Esophagus squamous epithelium (tissue), 5 donors: ENCODE data around the gene BIN1. TPM values are rescaled to one million over a fixed set of nuclear protein-coding genes. Genes with fewer than 3 reads are reported as not detected.

ENCODE experiments used
- DNase-seq: peaks from one replicate; lab custom pipeline; 2025; lab: John Stamatoyannopoulos, UW
- H3K27ac ChIP-seq, 4 donors: fragments of 200-600 bp; sonication (generic); one replicate each; pipeline ENCODE4 v1.5.1; 2016 to 2019; ENCODE audit warnings: mild to moderate bottlenecking in 1 of 4
- H3K27me3 ChIP-seq, 4 donors: fragments of 200-600 bp; sonication (generic); 1 replicate in 3 of 4; 2 replicates in 1 of 4; pipeline versions ENCODE4 v1.5.1 to v1.6.0; 2017 to 2021; ENCODE audit warnings: antibody characterized with exemption in 1 of 4
- H3K36me3 ChIP-seq, 3 donors: fragments of 200-600 bp; sonication (generic); one replicate each; pipeline ENCODE4 v1.5.1; 2016 to 2019
- H3K4me1 ChIP-seq, 3 donors: fragments of 200-600 bp; sonication (generic); one replicate each; pipeline ENCODE4 v1.5.1; 2017 to 2019
- H3K4me3 ChIP-seq, 4 donors: fragments of 200-600 bp; sonication (generic); 1 replicate in 3 of 4; 2 replicates in 1 of 4; pipeline ENCODE4 v1.5.1; 2016 to 2019; ENCODE audit warnings: mild to moderate bottlenecking in 2 of 4, moderate library complexity in 1 of 4
- H3K9me3 ChIP-seq, 3 donors: fragments of 200-600 bp; sonication (generic); one replicate each; pipeline ENCODE4 v1.5.1; 2016 to 2019
- POLR2A ChIP-seq, 4 donors: fragments of 450-650 bp; IDR thresholded peaks; one replicate each; pipeline ENCODE4 v1.6.1; 2017; ENCODE audit warnings: antibody characterized with exemption in 4 of 4, mild to moderate bottlenecking in 4 of 4, moderate library complexity in 3 of 4
- WGBS, 2 donors: methylation state at CpG; one replicate each; pipeline ENCODE4 v1.1.5; 2018; 5-methylcytosine and 5-hydroxymethylcytosine counted together
- intact Hi-C: fragments of 100-400 bp; cut with DNase I; formaldehyde crosslinking; loops from one replicate; pipeline ENCODE4 v1.15.0; 2022
- total RNA-seq, 4 donors: library from RNA; depleted of rRNA; stranded (reverse); fragments of >200 nt; gene quantifications; one replicate each; pipeline ENCODE4 v1.1.0, GENCODE V29; 2016
- TF ChIP-seq, protein P1 (sequence below), 6 experiments: fragments of 450-650 bp in 4 of 6; fragments of 200-600 bp in 2 of 6; sonication (generic) in 2 of 6; IDR thresholded peaks; one replicate each; pipeline ENCODE4 v1.5.1; 2016 to 2019; ENCODE audit warnings: antibody characterized with exemption in 6 of 6, mild to moderate bottlenecking in 4 of 6, moderate library complexity in 4 of 6
- donor health status: DM: yes; HTN: yes; CAD: no.

BIN1 gene
- total RNA-seq, 4 donors from 2014 or later: 10.8 to 23.3 (median 15.5) TPM

- peak overlapping the region in 1 of 4 donors; percentile 30 for H3K27ac ChIP-seq
These were observed 53.9 kb downstream of the BIN1 start for GRCh38 chr2:127052771-127053691.

DNA sequence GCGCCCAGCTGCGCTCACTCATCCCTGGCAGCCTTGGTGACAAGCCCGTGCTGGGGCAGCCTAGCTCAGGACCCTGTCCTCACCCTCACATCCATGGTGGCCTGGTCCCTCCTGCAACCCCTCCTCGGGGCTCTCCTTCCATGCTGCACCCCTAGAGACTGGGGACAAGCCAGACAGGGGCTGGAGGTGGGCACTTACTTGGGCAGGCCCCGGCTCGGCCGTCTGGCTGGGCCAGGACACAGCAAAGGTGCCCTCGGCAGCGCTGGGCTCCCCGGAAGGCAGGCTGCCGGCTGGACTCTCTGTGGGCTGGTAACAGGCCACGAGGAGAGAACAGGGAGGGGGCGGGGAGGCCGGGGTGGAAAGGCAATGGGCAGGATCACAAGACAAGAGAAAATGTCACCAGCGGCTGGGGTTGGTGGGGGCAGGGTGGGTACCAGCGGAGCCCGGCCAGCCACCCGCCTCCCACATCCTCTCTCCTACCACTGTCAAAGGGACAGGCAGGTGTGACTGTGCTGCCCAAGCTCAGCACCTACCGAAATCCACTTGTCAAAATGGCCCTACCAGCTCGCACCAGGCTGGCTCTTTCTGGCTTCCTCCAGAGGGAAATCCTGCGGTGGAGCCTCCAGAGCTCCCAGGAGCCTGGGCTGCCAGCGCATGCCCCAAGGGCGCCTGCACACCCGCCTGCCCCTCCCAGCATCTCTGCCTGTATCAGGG, 54.7 kb downstream of the BIN1 start:
- H3K4me3 ChIP-seq: no peak overlapping the region
- 86 to 100% methylated on average over 2 to 3 of the region's 24 CpGs for WGBS, 2 donors
- TF ChIP-seq, protein P1, sequence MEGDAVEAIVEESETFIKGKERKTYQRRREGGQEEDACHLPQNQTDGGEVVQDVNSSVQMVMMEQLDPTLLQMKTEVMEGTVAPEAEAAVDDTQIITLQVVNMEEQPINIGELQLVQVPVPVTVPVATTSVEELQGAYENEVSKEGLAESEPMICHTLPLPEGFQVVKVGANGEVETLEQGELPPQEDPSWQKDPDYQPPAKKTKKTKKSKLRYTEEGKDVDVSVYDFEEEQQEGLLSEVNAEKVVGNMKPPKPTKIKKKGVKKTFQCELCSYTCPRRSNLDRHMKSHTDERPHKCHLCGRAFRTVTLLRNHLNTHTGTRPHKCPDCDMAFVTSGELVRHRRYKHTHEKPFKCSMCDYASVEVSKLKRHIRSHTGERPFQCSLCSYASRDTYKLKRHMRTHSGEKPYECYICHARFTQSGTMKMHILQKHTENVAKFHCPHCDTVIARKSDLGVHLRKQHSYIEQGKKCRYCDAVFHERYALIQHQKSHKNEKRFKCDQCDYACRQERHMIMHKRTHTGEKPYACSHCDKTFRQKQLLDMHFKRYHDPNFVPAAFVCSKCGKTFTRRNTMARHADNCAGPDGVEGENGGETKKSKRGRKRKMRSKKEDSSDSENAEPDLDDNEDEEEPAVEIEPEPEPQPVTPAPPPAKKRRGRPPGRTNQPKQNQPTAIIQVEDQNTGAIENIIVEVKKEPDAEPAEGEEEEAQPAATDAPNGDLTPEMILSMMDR (IDR thresholded peaks at IDR 0.05): no peak
- TF ChIP-seq POLR2A (IDR thresholded peaks at IDR 0.05): no peak
- intact Hi-C loops: no loop called here
- H3K27ac ChIP-seq: peak overlapping the region in 1 of 4 donors; percentile 30
- DNase-seq: no peak
- H3K27me3 ChIP-seq: no peaks in the 10 kb centered on the region
- peaks cover 0 to 16% (median 0%) of the 10 kb centered on the region in 3 donors for H3K36me3 ChIP-seq
- H3K4me1 ChIP-seq: peaks cover 0 to 10% (median 5%) of the 10 kb centered on the region in 3 donors
- no peaks in the 10 kb centered on the region for H3K9me3 ChIP-seq

More at GRCh38 chr2:127052771-127053691, 53.9 kb downstream of the BIN1 start:
- H3K27me3 ChIP-seq: no peaks in the 10 kb centered on the region
- 78 to 100% methylated on average over 3 to 7 of the region's 19 CpGs for WGBS, 2 donors
- peaks cover 0 to 22% (median 0%) of the 10 kb centered on the region in 3 donors for H3K36me3 ChIP-seq
- DNase-seq: no peak
- no peaks in the 10 kb centered on the region for H3K9me3 ChIP-seq
- TF ChIP-seq POLR2A (IDR thresholded peaks at IDR 0.05): no peak
- TF ChIP-seq, protein P1 (IDR thresholded peaks at IDR 0.05): no peak
- no peak overlapping the region for H3K4me3 ChIP-seq
- H3K4me1 ChIP-seq: peaks cover 0 to 10% (median 5%) of the 10 kb centered on the region in 3 donors
- intact Hi-C loops: no loop called here

GRCh38 chr2:127051116-127052056, 55.6 kb downstream of the BIN1 start:
- no peaks in the 10 kb centered on the region for H3K9me3 ChIP-seq
- TF ChIP-seq POLR2A (IDR thresholded peaks at IDR 0.05): no peak
- TF ChIP-seq, protein P1 (IDR thresholded peaks at IDR 0.05): peak in 1 of 6 experiments; percentile 2
- no peaks in the 10 kb centered on the region for H3K27me3 ChIP-seq
- intact Hi-C loops: no loop called here
- 74 to 93% methylated on average over 3 to 8 of the region's 29 CpGs for WGBS, 2 donors
- H3K27ac ChIP-seq: no peak overlapping the region
- peaks cover 0 to 10% (median 5%) of the 10 kb centered on the region in 3 donors for H3K4me1 ChIP-seq
- no peak overlapping the region for H3K4me3 ChIP-seq
- DNase-seq: no peak
- H3K36me3 ChIP-seq: peaks cover 0 to 10% (median 0%) of the 10 kb centered on the region in 3 donors

DNA sequence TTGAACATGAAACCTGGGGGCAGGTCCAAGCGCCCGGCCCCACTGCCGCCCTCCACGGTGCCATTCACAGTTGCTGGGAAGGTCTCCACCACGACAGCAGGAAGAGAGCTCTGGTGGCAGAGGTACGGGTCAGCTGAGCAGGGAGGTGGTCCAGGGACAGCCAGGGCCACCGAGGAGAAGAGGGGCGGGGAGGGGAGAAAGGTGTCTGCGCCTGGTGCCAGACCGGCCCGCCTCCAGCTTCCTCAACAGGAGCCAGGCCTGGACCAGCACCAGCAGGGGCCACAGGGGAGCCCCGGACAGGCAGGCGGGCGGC, 56.2 kb downstream of the BIN1 start:
- WGBS, 2 donors: 72% methylated on average over 4 of the region's 14 CpGs; no CpG with 5 or more reads in 1 of the 2 donors

More for the DNA sequence above, 56.2 kb downstream of the BIN1 start:
- Histone ChIP-seq H3K9me3 (no peaks in the 10 kb centered on the region), H3K27ac (no peak overlapping the region), H3K4me1 (peaks cover 0 to 15% (median 5%) of the 10 kb centered on the region in 3 donors), H3K4me3 (no peak overlapping the region), H3K36me3 (peaks cover 0 to 10% (median 0%) of the 10 kb centered on the region in 3 donors), H3K27me3 (no peaks in the 10 kb centered on the region)
- DNase-seq: no peak
- no peak for TF ChIP-seq POLR2A (IDR thresholded peaks at IDR 0.05)
- TF ChIP-seq, protein P1 (IDR thresholded peaks at IDR 0.05): no peak
- intact Hi-C loops: no loop called here
